Right atrium auricular region (tissue), 2 donors: ENCODE data around the gene TMC6. TPM values are rescaled to one million over a fixed set of nuclear protein-coding genes. Genes with fewer than 3 reads are reported as not detected.

ENCODE experiments used
- DNase-seq: peaks from one replicate; pipeline ENCODE4 v3.0.0-alpha.2; 2019; ENCODE audit warnings: low spot score
- H3K27ac ChIP-seq, 2 donors: fragments of 200-600 bp; sonication (generic); 1 replicate in 1 of 2; 2 replicates in 1 of 2; pipeline ENCODE4 v1.5.1; 2016 to 2019
- H3K27me3 ChIP-seq, 2 donors: fragments of 200-600 bp; sonication (generic); one replicate each; pipeline versions ENCODE4 v1.5.1 to v1.6.0; 2017 to 2019
- H3K36me3 ChIP-seq: fragments of 200-600 bp; sonication (generic); one replicate; pipeline ENCODE4 v1.5.1; 2016
- H3K4me1 ChIP-seq, 2 donors: fragments of 200-600 bp; sonication (generic); one replicate each; pipeline versions ENCODE4 v1.5.1 to v1.6.0; 2017 to 2019
- H3K4me3 ChIP-seq, 2 donors: fragments of 200-600 bp; sonication (generic); 1 replicate in 1 of 2; 2 replicates in 1 of 2; pipeline ENCODE4 v1.5.1; 2017 to 2019; ENCODE audit warnings: mild to moderate bottlenecking in 1 of 2, moderate library complexity in 1 of 2
- H3K9me3 ChIP-seq, 2 donors: fragments of 200-600 bp; sonication (generic); one replicate each; pipeline ENCODE4 v1.5.1; 2019
- total RNA-seq, 2 donors: library from RNA; depleted of rRNA; stranded (reverse); fragments of >200 nt; gene quantifications; one replicate each; pipeline ENCODE4 v1.1.0, GENCODE V29; 2016
- TF ChIP-seq, protein P1 (sequence below), 2 donors: fragments of 200-600 bp; sonication (generic); IDR thresholded peaks; one replicate each; pipeline ENCODE4 v1.5.1; 2019; ENCODE audit warnings: antibody characterized with exemption in 2 of 2

Gene TMC6
- total RNA-seq, 2 donors from 2014 or later, result 7.5 to 41.3 TPM

DNA sequence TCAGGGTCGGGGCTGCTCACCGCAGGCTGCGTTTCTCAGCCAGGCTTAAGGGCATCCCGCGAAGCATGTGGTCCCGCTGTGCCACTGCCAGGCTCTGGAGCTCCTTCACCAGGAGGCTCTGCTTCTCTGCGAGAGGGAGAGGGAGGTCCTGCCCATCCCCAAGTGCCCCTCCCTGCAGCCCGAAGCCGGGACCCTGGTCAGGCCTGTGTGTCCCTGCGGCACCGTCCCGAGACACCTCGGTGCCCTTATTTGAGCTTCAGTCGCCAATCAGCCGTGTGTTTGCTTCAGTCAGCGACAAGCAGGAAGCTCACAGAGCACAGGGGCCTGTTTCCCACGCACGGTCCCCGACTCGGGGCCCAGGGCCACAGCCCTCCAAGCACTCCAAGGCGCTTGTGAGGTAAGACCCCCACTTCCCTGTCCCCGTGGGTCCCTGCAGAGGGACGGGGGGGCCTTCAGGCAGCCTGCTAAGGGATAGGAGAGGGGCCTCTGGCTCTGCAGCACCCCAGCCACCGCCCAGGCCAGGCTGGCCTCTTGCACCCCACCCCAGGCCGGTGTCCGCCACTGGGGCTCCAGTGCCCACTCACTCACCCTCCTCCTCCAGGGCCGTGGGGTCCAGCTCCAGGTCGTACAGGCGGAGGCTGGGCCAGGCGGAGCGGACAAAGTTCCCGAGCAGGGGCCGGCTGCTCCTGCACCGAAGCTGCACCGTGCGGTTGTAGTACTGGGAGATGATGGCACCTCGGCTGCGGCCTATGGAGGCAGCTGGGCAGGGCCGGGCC, 3.2 kb downstream of the TMC6 start:
- H3K4me1 ChIP-seq, result peaks cover 2 to 62% of the 10 kb centered on the region in 2 donors
- DNase-seq, result no peak
- TF ChIP-seq, protein P1, sequence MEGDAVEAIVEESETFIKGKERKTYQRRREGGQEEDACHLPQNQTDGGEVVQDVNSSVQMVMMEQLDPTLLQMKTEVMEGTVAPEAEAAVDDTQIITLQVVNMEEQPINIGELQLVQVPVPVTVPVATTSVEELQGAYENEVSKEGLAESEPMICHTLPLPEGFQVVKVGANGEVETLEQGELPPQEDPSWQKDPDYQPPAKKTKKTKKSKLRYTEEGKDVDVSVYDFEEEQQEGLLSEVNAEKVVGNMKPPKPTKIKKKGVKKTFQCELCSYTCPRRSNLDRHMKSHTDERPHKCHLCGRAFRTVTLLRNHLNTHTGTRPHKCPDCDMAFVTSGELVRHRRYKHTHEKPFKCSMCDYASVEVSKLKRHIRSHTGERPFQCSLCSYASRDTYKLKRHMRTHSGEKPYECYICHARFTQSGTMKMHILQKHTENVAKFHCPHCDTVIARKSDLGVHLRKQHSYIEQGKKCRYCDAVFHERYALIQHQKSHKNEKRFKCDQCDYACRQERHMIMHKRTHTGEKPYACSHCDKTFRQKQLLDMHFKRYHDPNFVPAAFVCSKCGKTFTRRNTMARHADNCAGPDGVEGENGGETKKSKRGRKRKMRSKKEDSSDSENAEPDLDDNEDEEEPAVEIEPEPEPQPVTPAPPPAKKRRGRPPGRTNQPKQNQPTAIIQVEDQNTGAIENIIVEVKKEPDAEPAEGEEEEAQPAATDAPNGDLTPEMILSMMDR (IDR thresholded peaks at IDR 0.05), result no peak
- no peak overlapping the region for H3K4me3 ChIP-seq
- no peaks in the 10 kb centered on the region for H3K9me3 ChIP-seq
- H3K27ac ChIP-seq, result peak overlapping the region; percentile 11 to 83
- peaks cover 21% of the 10 kb centered on the region for H3K36me3 ChIP-seq
- no peaks in the 10 kb centered on the region for H3K27me3 ChIP-seq

DNA sequence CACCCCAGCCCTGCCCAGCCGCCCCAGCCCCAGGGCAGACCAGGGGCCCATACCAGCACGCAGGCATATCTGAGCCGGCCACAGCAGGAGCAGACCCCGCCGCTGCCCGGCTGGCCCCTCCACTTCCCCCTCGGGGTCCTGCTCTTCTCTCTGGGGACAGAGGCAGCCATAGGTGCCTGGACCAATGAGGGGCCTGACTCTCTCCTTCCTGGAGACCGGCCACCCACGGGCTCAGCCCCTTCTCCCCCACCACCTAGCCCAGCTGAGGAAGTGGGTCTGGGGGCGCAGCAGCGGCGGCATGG, 3.8 kb downstream of the TMC6 start:
- DNase-seq, result no peak
- H3K27ac ChIP-seq, result peak overlapping the region in 1 of 2 donors; percentile 83
- peaks cover 2 to 57% of the 10 kb centered on the region in 2 donors for H3K4me1 ChIP-seq
- peaks cover 21% of the 10 kb centered on the region for H3K36me3 ChIP-seq
- no peaks in the 10 kb centered on the region for H3K27me3 ChIP-seq
- TF ChIP-seq, protein P1 (IDR thresholded peaks at IDR 0.05), result no peak
- H3K9me3 ChIP-seq, result no peaks in the 10 kb centered on the region
- no peak overlapping the region for H3K4me3 ChIP-seq

DNA sequence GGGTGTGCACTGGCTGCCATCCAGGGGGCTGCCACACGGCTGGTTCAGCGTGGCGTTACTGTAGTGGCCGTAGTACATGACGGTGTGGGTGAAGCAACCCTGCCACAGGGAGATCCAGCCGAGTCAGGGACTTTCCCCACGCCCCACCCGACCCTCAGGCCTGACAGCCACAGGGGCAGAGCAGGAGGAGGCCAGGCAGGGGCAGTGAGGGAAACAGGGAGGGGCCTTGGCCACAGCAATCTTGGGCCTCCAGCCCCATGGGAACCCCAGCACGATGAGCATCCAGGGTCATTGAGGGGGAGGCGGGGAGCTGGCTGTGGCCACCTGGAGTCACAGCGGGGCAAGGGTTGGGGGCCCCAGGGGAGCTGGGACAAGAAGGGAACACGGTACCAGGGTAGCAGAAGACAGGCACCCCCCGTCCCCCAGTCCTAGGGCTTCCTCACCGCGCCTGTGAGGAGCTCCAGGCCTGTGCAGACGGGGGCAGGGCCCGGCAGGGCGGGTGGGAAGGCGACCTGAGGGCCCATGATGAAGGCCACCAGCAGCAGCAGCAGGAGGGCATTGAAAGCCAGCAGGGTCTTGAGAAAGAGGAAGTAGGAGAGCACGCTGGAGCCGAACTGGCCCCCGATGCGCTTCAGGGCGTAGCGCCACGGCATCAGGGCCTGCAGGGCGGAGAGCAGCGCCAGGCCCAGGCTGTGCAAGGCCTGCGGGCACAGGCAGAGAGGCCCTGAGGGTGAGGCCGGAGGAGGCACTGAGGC, 4.3 kb downstream of the TMC6 start:
- no peak for DNase-seq
- H3K36me3 ChIP-seq, result peaks cover 21% of the 10 kb centered on the region
- H3K27me3 ChIP-seq, result no peaks in the 10 kb centered on the region
- no peak overlapping the region for H3K4me3 ChIP-seq
- no peaks in the 10 kb centered on the region for H3K9me3 ChIP-seq
- H3K4me1 ChIP-seq, result peaks cover 2 to 51% of the 10 kb centered on the region in 2 donors
- TF ChIP-seq, protein P1 (IDR thresholded peaks at IDR 0.05), result no peak
- peak overlapping the region in 1 of 2 donors; percentile 83 for H3K27ac ChIP-seq

DNA sequence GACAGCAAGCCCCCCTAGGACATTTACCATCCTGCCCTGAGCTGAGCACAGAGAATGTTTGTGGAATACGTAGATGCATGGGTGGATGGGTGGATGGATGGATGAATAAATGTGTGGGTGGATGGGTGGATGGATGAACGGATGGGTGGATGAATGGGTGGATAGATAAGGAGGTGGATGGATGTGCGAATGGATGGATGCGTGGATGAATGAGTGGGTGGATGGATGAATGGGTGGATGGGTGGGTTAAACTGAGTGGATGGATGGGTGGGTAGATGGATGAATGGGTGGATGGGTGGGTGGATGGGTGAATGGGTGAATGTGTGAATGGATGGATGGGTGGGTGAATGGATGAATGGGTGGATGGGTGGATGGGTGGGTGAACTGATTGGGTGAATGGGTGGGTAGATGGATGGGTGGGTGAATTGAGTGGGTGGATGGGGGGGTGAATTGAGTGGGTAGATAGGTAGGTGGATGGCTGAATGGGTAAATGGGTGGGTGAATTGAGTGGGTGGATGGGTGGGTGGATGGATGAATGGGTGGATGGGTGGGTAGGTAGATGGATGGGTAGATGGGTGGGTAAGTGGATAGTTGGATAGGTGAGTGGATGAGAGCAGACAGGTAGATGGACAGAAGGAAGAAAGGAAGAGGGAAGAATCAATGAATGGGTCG, 5.2 kb downstream of the TMC6 start:
- no peaks in the 10 kb centered on the region for H3K27me3 ChIP-seq

DNA sequence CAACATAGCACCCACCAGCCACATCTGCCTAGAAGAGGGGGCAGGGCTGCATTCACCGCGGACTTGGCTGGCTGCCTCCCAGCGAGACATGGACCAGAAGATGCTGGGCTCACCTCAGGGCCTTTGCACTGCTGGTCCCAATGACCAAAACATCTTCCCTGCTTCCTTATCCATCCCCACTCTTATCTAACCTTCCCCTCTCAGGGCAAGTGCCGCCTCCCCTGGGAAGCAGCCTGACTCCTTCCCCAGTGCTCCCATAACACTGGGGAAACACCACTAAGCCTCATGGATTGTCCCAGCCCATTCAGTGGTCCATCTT, 5.7 kb downstream of the TMC6 start:
- Histone ChIP-seq H3K9me3 (no peaks in the 10 kb centered on the region), H3K4me3 (no peak overlapping the region), H3K36me3 (peaks cover 21% of the 10 kb centered on the region), H3K27ac (no peak overlapping the region), H3K27me3 (no peaks in the 10 kb centered on the region), H3K4me1 (peaks cover 0 to 38% of the 10 kb centered on the region in 2 donors)
- DNase-seq, result no peak
- TF ChIP-seq, protein P1 (IDR thresholded peaks at IDR 0.05), result no peak

More for the DNA sequence above, 5.2 kb downstream of the TMC6 start:
- DNase-seq, result no peak
- no peaks in the 10 kb centered on the region for H3K9me3 ChIP-seq
- no peak overlapping the region for H3K4me3 ChIP-seq
- no peak overlapping the region for H3K27ac ChIP-seq
- H3K36me3 ChIP-seq, result peaks cover 21% of the 10 kb centered on the region
- TF ChIP-seq, protein P1 (IDR thresholded peaks at IDR 0.05), result no peak
- H3K4me1 ChIP-seq, result peaks cover 1 to 43% of the 10 kb centered on the region in 2 donors
